ENCODE data around the gene ANO8.
A peak's percentile ranks its signal among the peaks of the same experiment; 100 is the strongest.

The ANO8 gene

DNA sequence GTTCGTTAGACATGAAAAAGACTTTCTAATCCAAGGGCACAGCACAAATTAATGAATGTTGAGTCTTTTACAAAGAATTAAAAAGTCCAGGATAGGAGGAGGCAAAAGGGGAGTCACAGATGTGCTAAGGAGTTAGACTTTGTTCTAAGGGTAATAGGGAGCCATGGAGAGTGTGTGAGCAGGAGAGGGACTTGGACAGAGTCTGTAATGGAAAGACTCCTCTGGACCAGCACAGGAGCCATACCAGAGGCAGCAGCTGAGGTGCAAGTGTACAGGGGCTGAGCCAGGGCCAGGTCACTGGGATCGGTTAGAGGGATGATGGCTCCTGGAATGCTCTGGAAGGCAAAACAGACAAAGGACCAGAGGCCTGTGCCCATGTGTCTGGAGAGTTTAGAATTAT, 13.2 kb upstream of the ANO8 start:
- DNase-seq (ENCODE audit: low read depth): no peak

DNA sequence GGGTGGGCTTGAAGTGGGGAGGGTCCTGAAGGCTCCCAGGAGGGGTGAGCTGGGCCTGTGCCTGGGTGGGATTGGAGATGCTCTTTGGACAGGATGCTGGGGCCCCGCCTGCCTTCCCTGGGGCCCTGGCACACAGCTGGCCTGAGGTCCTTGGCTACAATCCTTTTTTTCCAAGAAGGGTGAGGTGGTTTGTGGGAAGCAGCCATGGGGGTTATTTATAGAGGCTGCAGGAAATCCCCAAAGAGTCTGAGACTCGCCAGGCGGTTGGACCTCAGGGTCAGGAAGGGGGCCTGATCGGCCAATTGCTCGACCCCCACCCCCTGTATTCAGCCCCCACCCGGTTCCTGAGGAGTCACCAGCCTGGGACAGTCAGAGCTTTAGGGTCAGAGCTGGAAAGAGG, 12.7 kb upstream of the ANO8 start:
- no peak for DNase-seq (ENCODE audit: low read depth)

- DNase-seq (ENCODE audit: low read depth): no peak
Measured at GRCh38 chr19:17346109-17346671, 11.5 kb upstream of the ANO8 start.

DNA sequence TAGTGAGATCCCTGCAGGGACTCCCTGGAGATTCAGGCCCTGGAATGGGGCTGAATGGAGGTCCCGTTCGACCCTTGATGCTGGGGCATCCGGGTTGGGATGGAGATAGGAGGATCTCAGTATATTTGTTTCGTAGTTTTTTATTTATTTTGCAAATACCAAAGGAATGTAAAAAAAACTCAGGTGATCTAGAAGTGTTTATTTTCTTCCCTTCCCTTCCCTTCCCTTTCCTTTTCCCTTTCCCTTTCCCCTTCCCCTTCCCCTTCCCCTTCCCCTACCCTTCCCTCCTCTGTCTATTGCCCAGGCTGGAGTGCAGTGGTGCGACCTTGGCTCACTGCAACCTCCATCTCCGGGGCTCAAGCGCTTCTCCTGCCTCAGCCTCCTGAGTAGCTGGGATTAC, 7.2 kb upstream of the ANO8 start:
- DNase-seq (ENCODE audit: low read depth): no peak

GRCh38 chr19:17341386-17341785, 6.7 kb upstream of the ANO8 start:
- no peak for DNase-seq (ENCODE audit: low read depth)

DNA sequence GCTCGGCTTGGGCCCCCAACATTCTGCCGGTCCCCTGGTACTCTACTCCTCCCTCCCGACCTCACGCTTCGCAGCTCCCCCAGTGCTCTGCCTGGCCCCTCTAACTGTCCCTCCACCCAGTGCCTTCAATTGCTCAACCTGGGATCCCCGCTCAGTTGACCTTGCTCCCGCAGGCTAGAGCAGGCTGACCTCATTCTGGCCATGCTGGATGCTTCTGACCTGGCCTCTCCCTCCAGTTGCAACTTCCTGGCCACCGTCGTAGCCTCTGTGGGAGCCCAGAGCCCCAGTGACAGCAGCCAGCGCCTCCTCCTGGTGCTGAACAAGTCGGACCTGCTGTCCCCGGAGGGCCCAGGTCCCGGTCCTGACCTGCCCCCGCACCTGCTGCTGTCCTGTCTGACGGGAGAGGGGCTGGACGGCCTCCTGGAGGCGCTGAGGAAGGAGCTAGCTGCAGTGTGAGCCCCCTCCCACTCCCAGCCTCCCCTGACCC, 6.3 kb upstream of the ANO8 start:
- no peak for DNase-seq (ENCODE audit: low read depth)

DNA sequence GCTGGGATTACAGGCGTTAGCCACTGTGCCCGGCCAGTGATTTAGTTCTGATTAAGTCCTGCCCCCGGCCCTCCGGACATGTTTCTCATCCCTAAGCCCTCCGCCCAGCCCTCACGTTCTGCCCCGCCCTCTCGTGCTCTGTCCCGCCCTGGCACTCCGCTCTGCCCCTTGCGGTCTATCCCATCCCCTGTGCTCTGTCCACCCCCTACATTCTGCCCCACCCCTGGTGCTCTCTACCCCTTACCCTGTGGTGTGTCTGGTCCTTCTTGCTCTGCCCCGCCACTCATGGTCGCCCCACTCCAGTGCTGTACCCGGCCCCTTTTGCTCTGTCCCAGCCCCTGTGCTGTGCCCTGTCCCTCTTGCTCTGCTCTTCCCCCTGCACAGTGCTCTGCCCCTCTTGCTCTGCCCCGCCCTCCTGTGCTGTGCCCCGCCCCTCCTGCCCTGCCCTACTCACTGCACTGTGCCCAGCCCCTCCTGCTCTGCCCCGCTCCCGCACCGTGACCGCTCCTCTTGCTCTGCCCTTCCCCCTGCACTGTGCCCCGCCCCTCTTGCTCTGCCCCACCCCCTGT, 5.7 kb upstream of the ANO8 start:
- no peak for DNase-seq (ENCODE audit: low read depth)

GRCh38 chr19:17339088-17339741, 4.6 kb upstream of the ANO8 start:
- DNase-seq (ENCODE audit: low read depth): no peak

DNA sequence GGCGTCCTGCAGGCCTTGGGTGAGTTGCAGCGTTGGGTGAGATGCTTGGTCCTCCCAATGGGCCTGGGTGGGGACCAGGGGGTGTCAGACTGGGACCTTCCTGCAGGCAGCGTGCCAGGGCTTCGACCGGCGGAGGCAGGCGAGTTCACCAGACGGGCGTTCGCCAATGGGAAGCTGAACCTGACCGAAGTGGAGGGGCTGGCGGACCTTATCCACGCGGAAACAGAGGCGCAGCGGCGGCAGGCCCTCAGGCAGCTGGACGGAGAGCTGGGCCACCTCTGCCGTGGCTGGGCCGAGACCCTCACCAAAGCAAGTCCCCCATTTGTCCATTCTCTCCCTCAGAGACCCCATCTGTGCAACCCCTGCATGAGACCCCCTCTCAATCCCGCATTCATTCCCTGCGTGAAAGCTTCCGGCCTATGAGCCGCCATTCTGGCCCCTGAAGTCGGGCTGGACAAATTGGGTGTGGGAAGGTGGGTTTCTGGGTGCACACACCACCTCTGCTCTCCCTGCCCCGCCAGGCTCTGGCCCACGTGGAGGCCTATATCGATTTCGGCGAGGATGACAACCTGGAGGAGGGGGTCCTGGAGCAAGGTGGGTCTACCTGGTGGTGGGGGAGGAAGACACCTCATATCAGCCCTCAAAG, 3.9 kb upstream of the ANO8 start:
- DNase-seq (ENCODE audit: low read depth): no peak

GRCh38 chr19:17337675-17338432, 3.2 kb upstream of the ANO8 start:
- DNase-seq (ENCODE audit: low read depth): no peak

DNA sequence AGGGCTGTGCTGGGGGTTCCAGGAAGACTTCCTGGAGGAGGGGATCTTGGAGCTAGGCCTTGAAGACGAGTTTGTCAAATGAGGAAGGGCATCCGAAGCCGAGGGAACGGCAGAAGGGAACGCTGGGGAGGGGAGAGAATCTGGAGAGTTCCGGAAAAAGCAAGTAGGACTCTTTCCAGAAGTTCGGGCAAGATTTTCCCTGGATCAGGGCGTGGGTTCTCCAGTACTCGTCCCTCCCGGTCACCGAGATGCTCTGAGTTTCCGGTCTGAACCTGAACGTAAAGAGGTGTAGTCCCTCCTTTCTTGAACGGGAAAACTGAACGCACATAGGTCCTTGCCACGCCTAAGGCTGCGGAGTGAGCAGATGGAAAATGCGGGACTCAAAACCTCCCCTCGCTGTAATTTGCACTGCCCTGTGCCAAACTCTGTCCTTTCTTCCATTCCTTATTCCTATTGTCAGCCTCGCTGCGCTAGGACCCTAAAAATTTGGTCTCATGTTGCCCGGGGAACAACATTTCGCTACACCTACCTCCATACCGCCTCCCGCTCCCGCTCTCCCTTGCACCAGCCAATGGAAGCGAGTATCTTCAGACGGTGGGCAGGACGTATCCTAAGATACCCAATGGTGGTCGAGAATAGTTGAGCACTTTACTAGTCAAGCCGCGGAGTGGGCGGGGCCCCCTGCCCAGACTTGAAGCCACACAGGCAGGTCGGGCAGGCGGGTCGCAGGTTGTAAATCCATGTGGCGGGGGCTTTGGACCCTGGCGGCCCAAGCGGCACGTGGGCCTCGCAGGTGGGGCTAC, 2.4 kb upstream of the ANO8 start, which contains the start of gene GTPBP3:
TSS of gene GTPBP3 (plus strand) at position 682 of the 803 bp plus-strand sequence. CDS start at position 741, 59 bp downstream.
- peak; percentile 87 for DNase-seq (ENCODE audit: low read depth)

DNA sequence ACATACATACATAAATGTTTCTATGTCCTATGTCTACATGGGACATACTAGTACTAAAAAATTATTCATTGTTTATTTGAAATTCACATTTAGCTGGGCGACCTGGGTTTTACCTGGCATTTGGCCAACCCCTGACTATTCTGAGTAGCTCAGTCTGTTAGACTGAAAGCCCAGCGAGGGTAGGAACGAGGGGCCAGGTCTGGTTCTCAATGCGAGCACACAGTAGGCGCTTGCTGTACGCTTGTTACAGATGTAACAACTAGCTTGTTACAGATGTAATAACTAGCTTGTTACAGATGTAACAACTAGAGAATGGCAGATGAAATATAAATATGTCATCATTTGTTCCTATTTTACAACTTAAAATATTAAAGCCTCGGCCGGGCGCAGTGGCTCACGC, 920 bp upstream of the ANO8 start:
- DNase-seq (ENCODE audit: low read depth): no peak

- no peak for DNase-seq (ENCODE audit: low read depth)
Measured at GRCh38 chr19:17333611-17334413, 843 bp downstream of the ANO8 start.

DNA sequence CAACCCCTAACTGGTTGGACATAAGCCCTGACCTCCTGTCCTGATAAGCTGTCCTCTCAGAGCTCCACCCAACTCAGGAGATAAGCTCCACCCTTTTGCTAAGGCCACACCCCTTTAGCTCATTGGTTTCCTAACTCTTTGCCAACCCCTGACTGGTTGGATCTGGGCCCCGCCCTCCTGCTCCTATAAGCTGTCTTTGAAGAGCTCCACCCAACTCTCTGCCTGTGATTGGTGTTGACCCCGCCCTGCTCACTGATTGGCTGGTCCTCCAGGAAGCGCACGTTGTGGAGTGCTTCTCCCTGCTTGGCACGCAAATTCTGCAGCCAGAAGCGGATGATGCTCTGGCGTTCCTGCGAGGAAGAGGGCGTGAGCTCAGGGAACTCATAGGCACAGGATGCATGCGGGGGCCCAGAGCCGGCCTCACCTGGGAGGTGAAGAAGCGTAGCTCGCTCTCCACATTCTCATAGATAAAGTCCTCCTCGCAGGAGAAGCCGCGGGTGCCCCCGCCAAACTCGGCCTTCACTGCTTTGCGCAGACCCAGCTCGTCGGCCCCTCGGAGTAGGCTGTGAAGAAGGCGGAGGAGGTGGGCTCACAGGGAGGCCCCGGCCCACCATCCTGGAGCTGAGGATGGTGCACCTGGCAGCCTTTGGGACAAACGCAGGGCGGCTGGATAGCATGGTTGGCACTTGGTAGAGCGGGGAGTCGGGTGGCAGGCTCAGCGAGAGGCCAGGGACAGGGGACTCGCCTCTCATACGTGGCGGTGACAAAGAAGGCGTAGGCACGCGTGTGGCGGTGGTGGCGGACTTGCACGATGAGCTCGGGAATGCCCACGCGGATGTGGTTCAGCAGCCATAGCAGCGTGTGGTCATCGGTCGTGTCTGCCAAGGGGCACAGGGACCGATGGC, 1.7 kb downstream of the ANO8 start:
- no peak for DNase-seq (ENCODE audit: low read depth)

GRCh38 chr19:17332360-17332676, 2.3 kb downstream of the ANO8 start:
- no peak for DNase-seq (ENCODE audit: low read depth)

DNA sequence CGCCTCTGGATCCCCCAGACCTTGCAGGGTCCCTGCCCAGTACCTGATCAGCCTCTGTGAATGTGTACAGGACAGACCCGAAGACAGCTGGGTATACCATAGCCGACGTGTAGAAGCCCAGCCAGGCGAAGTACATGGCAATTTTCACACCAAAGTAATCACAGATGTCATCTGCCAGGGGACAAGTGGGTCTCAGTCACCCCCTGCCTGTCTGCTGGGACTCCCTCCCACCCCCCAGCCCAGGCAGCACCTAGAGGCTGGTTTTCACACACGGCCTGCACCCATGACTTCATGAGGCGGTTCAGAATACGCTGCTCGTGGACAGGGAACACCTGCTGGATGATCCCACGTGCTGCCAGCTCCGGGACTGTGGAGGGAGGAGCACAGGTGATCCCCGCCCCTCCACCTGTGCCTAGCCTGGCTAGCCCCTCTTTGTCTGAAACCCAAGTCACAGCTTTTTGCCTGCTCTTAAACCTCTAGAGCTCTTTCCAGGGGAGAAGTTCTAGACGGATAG, 3.6 kb downstream of the ANO8 start:
- no peak for DNase-seq (ENCODE audit: low read depth)

GRCh38 chr19:17330262-17331044, 4.2 kb downstream of the ANO8 start:
- no peak for DNase-seq (ENCODE audit: low read depth)

DNA sequence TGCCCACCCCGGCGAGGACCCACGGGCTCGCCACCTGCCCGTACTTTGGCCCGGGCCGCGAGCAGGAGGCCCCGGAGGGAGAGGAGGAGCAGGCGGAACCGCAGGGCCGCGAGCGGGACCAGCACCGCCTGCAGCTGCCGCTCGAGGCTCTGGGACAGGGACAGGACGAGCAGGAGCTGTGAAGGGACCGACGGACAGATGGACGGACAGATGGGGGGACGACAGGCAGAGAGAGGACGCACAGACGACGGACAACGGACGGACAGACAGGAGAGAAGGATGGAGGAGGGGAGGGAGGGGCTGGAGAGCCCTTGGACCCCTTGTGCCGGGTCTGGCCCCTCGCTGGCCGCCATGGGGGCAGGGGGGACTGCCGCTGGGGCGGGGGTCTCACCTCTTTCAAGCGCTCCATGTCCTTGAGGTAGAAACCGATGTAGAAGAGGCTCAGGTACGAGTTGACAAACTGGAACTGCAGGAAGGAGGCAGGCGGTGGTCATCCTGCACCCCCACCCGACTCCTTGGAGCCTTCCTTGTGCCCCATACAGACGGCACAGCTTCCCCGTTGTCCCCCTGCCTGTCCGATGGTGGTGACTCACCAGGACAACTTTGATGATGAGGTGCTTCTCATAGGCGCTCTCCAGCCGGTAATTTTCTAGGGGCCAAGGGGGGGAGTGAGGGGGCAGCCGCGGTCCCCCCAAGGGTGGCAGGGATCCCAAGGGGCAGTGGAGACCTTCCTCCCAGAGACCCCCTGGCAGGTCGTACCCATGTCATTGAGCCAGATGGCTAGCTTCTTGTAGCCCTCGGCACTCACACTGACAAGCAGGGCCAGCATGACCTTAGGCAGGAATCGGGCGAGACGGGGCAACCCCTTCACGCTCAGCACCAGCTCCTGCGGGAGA, 5.0 kb downstream of the ANO8 start:
- no peak for DNase-seq (ENCODE audit: low read depth)

Measured in HS-5 (cell line).